Mononuclear cell (primary cell): Measurements from ENCODE around the gene EIF6. TPM values are rescaled to one million over a fixed set of nuclear protein-coding genes. Genes with fewer than 3 reads are reported as not detected.
"Not testable (repeated sequence)": the region's sequence is repeated elsewhere in the genome, so short reads cannot be mapped to it uniquely, and the experiment has no call there.

ENCODE experiments used
- H3K27me3 ChIP-seq: 2 replicates; pipeline ENCODE4 v1.6.0; 2011; ENCODE audit warnings: low read length, control low read depth; ENCODE audit not compliant: insufficient read depth
- H3K4me1 ChIP-seq: 2 replicates; pipeline ENCODE4 v1.5.1; 2011; ENCODE audit warnings: mild to moderate bottlenecking, low read length, control low read depth; ENCODE audit not compliant: insufficient read depth
- H3K4me3 ChIP-seq: 2 replicates; pipeline ENCODE4 v1.5.1; 2011; ENCODE audit warnings: mild to moderate bottlenecking, low read length, moderate library complexity
- H3K9me3 ChIP-seq: 2 replicates; pipeline ENCODE4 v1.5.1; 2011; ENCODE audit warnings: low read depth, mild to moderate bottlenecking, control low read depth, low read length
- total RNA-seq: library from RNA; depleted of rRNA; stranded (reverse); fragments of >200 nt; gene quantifications from one replicate; pipeline ENCODE4 v1.2.3, GENCODE V29; 2012

Gene EIF6
- total RNA-seq, 1 donor: 33.9 TPM

DNA sequence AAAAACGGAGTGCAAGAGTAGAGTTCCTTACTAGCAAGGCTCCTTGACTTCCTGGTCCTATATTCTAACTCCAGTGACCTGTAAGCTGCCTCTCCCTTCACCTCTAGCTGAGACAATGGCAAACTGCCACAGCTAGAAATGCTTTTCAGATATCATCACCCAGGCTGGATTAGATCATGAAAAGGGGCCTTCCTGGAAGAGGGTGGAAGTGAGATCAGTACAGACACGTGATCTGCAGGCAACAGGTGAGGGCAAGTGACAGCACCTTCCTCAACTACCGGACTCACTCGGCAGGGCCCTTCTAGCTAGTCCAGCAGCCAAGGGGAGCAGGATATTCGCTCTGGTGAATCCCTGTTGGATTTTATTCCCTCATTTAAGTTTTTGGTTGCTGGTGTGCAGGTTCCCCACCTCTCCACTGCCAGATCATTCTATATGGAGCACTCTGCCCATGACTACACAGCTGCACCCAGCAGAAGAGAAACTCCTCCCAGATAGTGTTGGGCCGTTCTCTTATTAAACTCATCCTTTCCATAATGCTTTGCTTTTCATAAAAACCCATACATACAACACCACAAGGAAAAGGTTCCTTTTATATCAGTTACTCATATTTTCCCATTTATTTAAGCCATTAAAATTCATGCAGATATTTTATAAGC, 34.1 kb upstream of the EIF6 start:
- Histone ChIP-seq H3K4me1 (peaks cover 8% of the 10 kb centered on the region), H3K9me3 (no peaks in the 10 kb centered on the region), H3K4me3 (no peak overlapping the region), H3K27me3 (no peaks in the 10 kb centered on the region)

DNA sequence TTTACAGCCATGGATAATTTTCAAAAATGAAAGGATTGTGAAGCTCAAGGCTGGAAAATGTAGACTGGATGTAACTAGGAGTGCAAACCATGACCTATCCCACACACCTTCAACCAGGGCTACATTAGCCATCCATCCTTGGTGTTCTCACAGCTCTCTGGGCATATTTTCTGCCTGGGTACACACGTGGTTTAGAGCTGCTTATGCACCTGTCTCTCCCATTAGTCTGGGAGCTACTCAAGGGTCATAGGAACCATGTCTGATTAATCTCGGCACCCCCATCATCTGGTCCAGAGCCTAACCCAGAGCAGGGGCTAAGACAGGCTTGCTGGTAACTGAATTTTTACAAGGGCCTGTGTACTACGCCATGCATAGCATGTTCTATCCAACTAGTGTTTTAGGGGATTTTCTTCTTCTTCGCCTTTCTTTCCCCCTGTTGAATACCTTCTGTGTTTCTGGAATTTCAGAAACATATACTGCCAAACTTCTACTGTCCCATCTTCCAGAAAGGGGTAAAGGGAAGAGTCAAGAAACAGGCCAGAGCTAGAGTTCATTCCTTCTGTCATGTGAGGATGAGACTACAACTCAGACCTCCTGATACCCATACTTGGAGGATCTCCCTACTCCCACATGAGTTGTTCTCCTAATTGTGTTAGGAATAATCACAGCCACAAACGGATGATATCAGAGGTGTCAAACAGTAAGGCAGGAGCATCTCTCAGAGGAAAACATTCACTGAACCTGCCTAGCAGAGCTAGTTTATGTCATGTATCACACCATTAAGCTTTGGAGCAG, 33.0 kb upstream of the EIF6 start:
- Histone ChIP-seq H3K9me3 (no peaks in the 10 kb centered on the region), H3K27me3 (no peaks in the 10 kb centered on the region), H3K4me1 (peaks cover 8% of the 10 kb centered on the region), H3K4me3 (no peak overlapping the region)

DNA sequence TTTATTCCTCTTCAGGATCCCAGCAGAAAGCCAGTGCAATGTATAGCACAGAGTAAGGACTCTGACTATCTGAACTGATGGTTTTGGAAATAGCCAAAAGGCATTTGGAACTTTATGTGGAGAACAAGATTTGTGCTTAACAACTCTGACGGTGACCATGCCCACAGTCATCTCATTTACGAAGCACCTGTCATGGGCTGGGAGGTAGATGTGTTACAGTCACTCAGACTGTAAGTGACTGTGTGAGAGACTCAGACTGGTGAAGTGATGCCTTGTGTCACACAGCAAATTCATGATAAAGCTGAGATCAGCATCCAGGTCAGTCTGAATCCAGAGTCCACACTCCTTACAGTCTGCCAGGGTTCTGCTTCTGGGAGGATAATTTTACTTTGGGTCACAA, 31.5 kb upstream of the EIF6 start:
- H3K4me1 ChIP-seq: peaks cover 8% of the 10 kb centered on the region
- no peaks in the 10 kb centered on the region for H3K27me3 ChIP-seq
- no peaks in the 10 kb centered on the region for H3K9me3 ChIP-seq
- H3K4me3 ChIP-seq: no peak overlapping the region

DNA sequence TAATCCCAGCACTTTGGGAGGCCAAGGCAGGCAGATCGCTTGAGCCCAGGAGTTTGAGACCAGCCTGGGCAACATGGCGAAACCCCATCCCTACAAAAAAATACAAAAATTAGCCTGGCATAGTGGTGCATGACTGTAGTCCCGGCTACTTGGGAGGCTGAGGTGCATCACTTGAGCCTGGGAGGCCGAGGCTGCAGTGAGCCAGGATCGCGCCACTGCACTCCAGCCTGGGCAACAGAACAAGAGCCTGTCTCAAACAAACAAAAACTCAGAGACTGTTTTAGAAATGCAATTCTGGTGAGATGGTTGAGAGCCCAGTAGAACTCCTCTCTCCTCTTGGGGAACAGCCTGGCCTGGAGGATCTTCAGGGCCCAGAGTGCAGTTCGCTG, 31.1 kb upstream of the EIF6 start:
- not testable (repeated sequence) for H3K4me3 ChIP-seq, H3K27me3 ChIP-seq, H3K9me3 ChIP-seq, H3K4me1 ChIP-seq

DNA sequence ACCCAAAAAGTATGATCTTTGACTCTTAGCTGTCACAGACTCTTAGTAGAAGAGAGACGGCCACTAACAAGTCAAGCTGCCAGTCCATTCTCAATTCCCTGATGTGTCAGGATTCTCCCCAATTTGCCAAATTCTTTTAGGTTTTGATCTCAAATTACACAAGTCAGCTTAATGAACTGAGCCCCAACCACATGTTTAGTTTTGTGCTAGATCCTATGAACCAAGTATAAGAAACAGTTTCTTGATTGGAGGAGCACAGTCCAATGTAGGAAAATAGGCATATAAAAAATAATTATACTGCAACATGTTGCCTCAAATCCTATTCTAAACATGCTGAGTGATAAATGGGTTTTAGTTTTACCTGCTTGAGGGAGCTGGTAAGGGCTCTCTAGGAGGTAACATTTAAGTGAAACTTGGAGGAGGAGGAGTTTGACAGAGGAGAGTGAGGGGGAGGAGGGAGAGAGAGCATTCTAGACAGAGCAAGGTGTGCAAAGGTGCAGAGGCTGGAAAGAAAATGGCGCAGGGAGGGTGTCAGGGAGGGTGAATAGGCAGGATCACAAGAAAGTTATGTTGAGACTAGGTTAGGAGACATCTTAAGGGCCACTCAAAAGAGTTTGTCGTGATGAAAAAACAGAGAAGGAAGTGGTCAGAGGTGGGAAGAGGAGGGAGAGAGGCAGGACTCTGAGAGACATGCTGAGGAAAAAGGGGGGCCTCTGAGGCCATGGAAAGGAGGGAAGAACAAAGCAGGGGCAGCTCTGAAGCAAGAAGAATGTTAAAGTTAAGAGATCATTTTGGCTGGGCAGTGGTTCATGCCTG, 30.5 kb upstream of the EIF6 start:
- no peak overlapping the region for H3K4me3 ChIP-seq
- no peaks in the 10 kb centered on the region for H3K9me3 ChIP-seq
- H3K27me3 ChIP-seq: no peaks in the 10 kb centered on the region
- peaks cover 8% of the 10 kb centered on the region for H3K4me1 ChIP-seq

DNA sequence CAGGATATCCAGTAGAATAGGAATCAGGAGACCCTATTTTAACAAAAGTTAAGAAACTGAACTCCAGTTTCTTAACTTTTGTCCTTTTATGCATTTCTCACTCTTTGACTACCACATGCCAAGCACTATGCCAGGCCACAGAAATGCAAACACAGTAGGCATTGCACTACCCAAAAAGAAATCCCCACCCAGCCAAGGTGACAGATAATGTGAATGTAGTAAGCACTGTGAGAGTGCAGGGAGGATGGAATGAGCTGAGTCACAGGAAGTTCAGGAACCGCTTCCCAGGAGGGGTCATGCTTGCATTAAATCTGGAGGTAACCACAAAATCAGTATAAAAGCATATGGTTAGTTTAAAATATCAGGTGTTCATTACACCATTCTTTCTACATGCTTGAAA, 27.7 kb upstream of the EIF6 start:
- H3K9me3 ChIP-seq: no peaks in the 10 kb centered on the region
- peaks cover 8% of the 10 kb centered on the region for H3K4me1 ChIP-seq
- no peaks in the 10 kb centered on the region for H3K27me3 ChIP-seq
- H3K4me3 ChIP-seq: no peak overlapping the region

DNA sequence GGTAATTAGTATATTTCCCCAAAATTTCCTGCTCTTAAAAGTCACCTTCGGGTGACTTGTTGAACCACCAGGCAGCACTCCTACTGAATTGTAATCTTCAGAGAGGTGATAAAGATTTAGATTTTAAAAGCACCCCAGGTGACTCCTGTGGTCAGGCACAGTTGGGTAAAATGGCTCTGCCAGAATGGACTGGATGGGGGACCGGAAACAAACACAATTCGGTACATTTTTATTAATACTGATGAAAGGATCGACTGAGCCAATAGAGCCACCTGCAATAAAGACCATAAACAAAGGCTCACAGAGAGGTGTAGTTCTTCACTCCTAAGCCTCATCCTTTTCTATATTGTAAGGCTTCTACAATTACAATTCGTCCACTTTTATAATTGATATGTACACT, 27.2 kb upstream of the EIF6 start:
- Histone ChIP-seq H3K4me1 (peaks cover 8% of the 10 kb centered on the region), H3K27me3 (no peaks in the 10 kb centered on the region), H3K9me3 (no peaks in the 10 kb centered on the region), H3K4me3 (no peak overlapping the region)

DNA sequence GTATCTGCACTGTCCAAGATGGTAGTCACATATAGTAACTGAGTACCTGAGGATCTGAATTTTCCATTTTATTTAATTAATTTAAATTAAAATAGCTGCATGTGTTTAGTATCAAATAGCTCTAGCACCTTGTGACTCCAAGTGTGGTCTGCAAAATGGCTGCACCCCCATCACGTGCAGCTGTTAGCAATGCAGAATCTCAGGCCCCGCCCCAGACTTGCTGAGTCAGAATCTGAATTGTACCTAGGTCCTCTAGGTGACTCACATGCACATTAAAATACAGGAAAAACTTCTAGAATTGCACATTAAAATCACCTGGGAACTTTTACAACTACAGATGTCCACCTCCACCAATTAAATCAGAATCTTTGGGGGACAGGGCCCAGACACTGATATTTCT, 26.8 kb upstream of the EIF6 start:
- peaks cover 8% of the 10 kb centered on the region for H3K4me1 ChIP-seq
- H3K9me3 ChIP-seq: no peaks in the 10 kb centered on the region
- no peaks in the 10 kb centered on the region for H3K27me3 ChIP-seq
- no peak overlapping the region for H3K4me3 ChIP-seq

DNA sequence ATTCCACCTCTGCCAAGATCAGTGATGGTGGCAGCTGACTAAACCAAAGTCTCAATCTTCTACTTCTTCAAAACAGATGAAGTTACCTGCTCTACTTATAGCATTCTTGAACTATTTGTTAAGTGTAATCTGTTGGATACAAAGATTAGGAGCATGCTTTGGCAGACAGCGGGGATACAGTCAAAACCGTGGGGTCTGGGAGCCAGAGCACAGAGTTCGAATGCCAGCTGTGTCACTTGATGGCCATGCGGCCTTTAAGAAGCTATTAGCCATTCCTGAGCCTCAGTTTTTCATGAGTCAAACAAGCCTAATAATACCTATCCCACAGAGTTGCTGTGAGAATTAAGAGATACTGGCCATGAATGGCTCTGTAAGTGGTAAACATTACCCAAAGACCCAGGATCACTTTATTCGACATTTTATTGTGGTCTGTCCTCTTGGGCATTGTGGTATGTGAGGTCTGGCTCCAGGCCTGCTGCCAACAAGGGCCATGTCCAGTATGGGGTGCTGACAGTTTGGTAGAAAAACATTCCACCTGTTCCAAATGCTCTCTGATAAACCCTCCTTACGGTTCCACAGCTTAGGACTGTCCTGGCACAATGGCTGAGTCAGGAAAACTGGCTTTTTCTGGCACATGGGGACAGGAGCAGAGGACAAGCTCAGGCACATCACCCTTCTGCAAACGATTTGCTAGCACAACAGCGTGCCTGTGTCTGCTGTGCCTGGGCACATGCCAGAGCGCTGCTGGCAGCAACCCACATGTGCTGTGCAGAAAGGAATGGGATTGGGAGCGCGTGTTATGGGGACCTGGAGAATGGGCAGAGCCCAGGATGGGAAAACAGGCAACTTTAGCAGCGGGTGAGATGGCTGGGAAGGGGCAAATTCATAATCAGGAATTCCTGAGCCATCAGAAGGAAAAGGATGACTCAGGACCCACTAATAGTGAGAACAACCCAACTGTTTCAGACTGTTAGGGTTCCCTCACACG, 23.4 kb upstream of the EIF6 start:
- Histone ChIP-seq H3K4me3 (no peak overlapping the region), H3K9me3 (no peaks in the 10 kb centered on the region), H3K4me1 (peaks cover 5% of the 10 kb centered on the region), H3K27me3 (no peaks in the 10 kb centered on the region)

DNA sequence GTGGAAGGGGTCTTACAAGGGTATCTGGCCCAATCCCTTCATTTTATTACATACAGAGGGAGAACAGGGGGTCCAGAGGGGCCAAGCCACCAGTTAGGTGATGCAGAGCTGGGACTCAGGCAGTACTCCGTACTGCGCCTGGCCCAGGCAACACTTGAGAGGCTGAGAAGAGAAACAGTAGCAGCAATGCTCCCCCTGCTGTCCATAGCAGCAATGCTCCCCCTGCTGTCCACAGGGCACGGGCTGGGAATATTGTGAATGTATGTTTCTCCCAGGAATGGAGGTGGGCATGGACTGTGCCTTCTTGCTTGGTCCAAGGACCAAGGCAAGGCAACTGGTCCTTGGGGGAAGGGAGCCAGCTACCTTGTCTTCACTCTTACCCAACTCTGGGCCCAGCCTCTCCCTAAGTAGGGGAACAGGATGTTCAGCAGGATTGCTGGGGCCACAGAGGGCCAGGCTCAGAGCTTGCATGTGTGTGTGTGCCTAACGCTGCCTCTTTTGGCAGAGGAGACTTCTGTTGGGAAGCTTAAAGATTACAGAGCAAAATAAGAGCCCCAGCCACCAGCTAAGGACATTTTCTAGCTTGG, 22.5 kb upstream of the EIF6 start:
- Histone ChIP-seq H3K4me3 (no peak overlapping the region), H3K9me3 (no peaks in the 10 kb centered on the region), H3K4me1 (peaks cover 5% of the 10 kb centered on the region), H3K27me3 (no peaks in the 10 kb centered on the region)

DNA sequence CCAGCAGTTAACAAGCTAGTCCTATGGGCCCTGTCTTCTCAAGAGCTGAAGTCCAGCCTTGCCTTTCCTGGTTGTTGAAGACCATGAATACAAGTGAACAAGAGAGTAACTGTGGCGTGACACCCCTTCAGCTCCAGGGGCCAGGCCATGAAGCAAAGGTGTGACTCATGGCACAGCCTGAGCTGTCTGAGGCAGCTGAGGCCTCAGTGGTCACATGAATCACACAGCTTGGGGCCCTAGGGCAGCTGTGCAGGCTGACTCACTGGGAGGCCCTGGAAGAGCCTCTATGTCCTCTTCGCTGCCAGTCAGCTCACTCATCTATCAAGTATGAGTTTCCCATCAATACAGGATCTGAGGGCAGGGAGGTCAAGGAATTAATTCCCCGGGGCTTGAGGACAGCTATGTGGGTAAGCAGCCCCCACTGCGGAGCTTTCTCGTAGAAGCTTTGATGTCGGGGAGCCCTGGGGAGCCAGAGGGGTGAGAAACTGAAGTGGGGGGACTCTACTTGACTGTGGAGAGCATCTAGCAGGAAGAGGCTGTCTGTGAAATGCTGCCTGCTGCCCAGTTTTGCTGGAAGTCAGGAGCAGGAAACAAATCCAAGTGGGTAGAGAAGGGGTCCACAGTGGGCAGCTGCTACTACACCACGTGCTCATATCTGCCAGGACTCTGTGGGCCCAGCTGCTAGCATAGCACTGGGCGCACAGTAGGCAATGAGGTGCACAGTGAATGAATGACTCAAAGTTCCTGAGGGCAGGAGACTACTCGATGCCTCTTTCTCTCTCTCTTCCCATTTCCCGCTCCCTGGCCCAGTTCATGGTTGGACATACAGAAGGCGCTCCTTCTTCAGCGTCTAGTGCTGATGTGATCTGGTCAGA, 21.3 kb upstream of the EIF6 start:
- no peak overlapping the region for H3K4me3 ChIP-seq
- peaks cover 5% of the 10 kb centered on the region for H3K4me1 ChIP-seq
- H3K27me3 ChIP-seq: no peaks in the 10 kb centered on the region
- no peaks in the 10 kb centered on the region for H3K9me3 ChIP-seq

DNA sequence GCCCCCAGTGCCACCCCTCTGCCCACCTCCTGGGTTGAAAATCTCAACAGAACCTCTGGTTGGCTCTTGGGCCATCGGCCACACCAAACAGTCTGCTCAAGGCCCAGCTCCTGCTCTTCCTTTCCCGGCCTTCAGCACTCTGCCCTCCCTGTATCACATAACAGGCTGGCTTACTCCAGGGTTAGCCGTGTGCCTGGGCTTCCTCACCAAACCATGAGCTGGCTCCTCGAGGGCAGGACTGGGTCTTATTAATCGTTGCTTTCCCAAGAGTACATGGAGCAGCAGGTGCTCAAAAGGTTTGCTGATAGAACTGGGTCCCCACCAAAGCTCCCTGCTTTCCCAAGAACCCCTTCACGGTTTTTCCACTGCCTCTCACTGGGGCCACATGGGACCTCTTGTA, 20.4 kb upstream of the EIF6 start:
- H3K27me3 ChIP-seq: no peaks in the 10 kb centered on the region
- H3K4me3 ChIP-seq: no peak overlapping the region
- H3K9me3 ChIP-seq: no peaks in the 10 kb centered on the region
- H3K4me1 ChIP-seq: peaks cover 5% of the 10 kb centered on the region

DNA sequence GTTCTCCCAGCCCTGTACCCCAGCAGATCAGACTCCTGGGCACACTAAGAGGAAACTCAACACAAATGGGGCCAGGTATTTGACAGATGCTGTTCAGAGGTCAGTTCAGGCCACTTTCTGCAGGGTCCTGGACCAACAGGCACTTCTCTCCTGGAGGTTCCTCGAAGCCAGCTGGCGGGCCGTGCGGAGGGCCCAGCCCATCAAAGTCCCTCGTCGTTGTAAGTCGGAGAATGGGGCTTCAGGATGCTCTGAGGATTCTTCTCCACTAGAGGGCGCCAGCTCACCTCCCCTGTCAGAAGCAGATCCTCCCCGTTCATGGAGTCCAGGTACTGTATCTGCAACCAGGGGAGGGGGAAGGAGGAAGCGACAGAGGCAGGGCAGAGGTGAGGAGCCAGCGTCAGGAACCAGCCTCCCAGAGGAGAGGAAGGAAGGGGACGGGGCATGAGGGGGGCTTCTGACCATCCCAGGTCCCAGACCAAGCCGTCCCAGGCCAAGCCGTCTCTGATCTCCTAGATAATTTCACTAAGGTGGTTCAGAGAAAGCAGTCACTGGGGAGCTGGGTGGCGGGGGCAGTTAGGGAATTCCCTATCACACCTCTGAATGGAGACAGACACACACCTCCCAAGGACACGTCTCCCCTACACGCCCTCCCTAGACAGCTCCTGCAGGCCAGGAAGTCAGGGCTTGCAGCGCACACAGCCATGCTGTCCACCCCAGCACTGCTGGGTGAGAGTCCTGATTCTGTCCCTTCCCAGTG, 19.3 kb upstream of the EIF6 start:
- H3K4me3 ChIP-seq: no peak overlapping the region
- H3K9me3 ChIP-seq: no peaks in the 10 kb centered on the region
- no peaks in the 10 kb centered on the region for H3K27me3 ChIP-seq
- H3K4me1 ChIP-seq: peaks cover 5% of the 10 kb centered on the region
